GM18870 (cell line): ENCODE measurements around the gene KAZN.

Experiments
- ATAC-seq: cut with Tn5 transposase; IDR thresholded peaks from one replicate; pipeline ENCODE4 v1.9.1; 2021; ENCODE audit warnings: moderate library complexity; ENCODE audit not compliant: unreplicated experiment

KAZN gene

GRCh38 chr1:14585728-14586127, 12.8 kb upstream of the KAZN start:
- ATAC-seq, result no peak

- no peak for ATAC-seq
Observed at GRCh38 chr1:14590411-14591180, 7.9 kb upstream of the KAZN start.

- no peak for ATAC-seq
Observed at GRCh38 chr1:14591600-14591999, 6.9 kb upstream of the KAZN start.

GRCh38 chr1:14592004-14592631, 6.4 kb upstream of the KAZN start:
- ATAC-seq, result no peak

GRCh38 chr1:14593302-14593701, 5.2 kb upstream of the KAZN start:
- no peak for ATAC-seq

- ATAC-seq, result no peak
Observed at GRCh38 chr1:14594045-14594444, 4.4 kb upstream of the KAZN start.

- ATAC-seq, result no peak
Observed at GRCh38 chr1:14596591-14596990, 1.9 kb upstream of the KAZN start.

GRCh38 chr1:14597343-14598006, 1.0 kb upstream of the KAZN start:
- ATAC-seq, result no peak

- no peak for ATAC-seq
Observed at GRCh38 chr1:14598007-14598497, 433 bp upstream of the KAZN start.

GRCh38 chr1:14599183-14599791, 802 bp downstream of the KAZN start:
- no peak for ATAC-seq

- no peak for ATAC-seq
Observed at GRCh38 chr1:14599800-14600199, 1.3 kb downstream of the KAZN start.

- no peak for ATAC-seq
Observed at GRCh38 chr1:14600405-14601112, 2.1 kb downstream of the KAZN start.

GRCh38 chr1:14602136-14602535, 3.7 kb downstream of the KAZN start:
- no peak for ATAC-seq

- no peak for ATAC-seq
Observed at GRCh38 chr1:14603645-14604044, 5.2 kb downstream of the KAZN start.

- ATAC-seq, result no peak
Observed at GRCh38 chr1:14604414-14604813, 5.9 kb downstream of the KAZN start.

- ATAC-seq, result no peak
Observed at GRCh38 chr1:14605945-14606344, 7.5 kb downstream of the KAZN start.

GRCh38 chr1:14606632-14607031, 8.1 kb downstream of the KAZN start:
- no peak for ATAC-seq

- no peak for ATAC-seq
Observed at GRCh38 chr1:14607295-14607694, 8.8 kb downstream of the KAZN start.

- ATAC-seq, result no peak
Observed at GRCh38 chr1:14608308-14608707, 9.8 kb downstream of the KAZN start.

- ATAC-seq, result no peak
Observed at GRCh38 chr1:14610761-14611160, 12.3 kb downstream of the KAZN start.

GRCh38 chr1:14611792-14612191, 13.3 kb downstream of the KAZN start:
- ATAC-seq, result no peak
